ENCODE results near the gene ELMO1. TPM values are rescaled to one million over a fixed set of nuclear protein-coding genes. Genes with fewer than 3 reads are reported as not detected.

ELMO1 gene
- total RNA-seq, 1 experiment from 2014 or later, result not detected

GRCh38 chr7:36943591-36944435 lies 504.9 kb downstream of the ELMO1 start:
- TF ChIP-seq EZH2 (IDR thresholded peaks at IDR 0.05; ENCODE audit: borderline replicate concordance, low read depth, low read length, poor library complexity, severe bottlenecking) (no peak), CTCF (conservative IDR thresholded peaks at IDR 0.05; ENCODE audit: low read depth, low read length) (no peak)
- intact Hi-C loops (cut with micrococcal nuclease; ENCODE audit: unreplicated experiment), result no loop called here
- POLR2A ChIA-PET (ENCODE audit: low non-redundant PET), result no interaction called here
- Histone ChIP-seq H3K4me3 (ENCODE audit: low read depth, low read length, poor library complexity, severe bottlenecking) (no peak overlapping the region), H3K36me3 (ENCODE audit: insufficient read depth, low read length, poor library complexity, severe bottlenecking) (no peaks in the 10 kb centered on the region), H3K27ac (ENCODE audit: low read depth, low read length, poor library complexity, severe bottlenecking) (no peak overlapping the region), H3K9me3 (ENCODE audit: low read depth, low read length, poor library complexity, severe bottlenecking) (no peaks in the 10 kb centered on the region), H3K4me1 (ENCODE audit: insufficient read depth, low read length, poor library complexity, severe bottlenecking) (no peaks in the 10 kb centered on the region), H3K27me3 (replicated peaks; ENCODE audit: insufficient read depth, low read depth, low read length, poor library complexity) (no peaks in the 10 kb centered on the region)
- DNase-seq (ENCODE audit: low spot score), result no peak
- BruUV-seq (replicated peaks), result no TSS peak
- CTCF ChIA-PET, result no interaction called here

GRCh38 chr7:36942955-36943354 lies 505.7 kb downstream of the ELMO1 start:
- ChIA-PET POLR2A (ENCODE audit: low non-redundant PET) (no interaction called here), CTCF (no interaction called here)
- Histone ChIP-seq H3K36me3 (ENCODE audit: insufficient read depth, low read length, poor library complexity, severe bottlenecking) (no peaks in the 10 kb centered on the region), H3K27me3 (replicated peaks; ENCODE audit: insufficient read depth, low read depth, low read length, poor library complexity) (no peaks in the 10 kb centered on the region), H3K4me3 (ENCODE audit: low read depth, low read length, poor library complexity, severe bottlenecking) (no peak overlapping the region), H3K9me3 (ENCODE audit: low read depth, low read length, poor library complexity, severe bottlenecking) (peaks cover 7% of the 10 kb centered on the region), H3K27ac (ENCODE audit: low read depth, low read length, poor library complexity, severe bottlenecking) (no peak overlapping the region), H3K4me1 (ENCODE audit: insufficient read depth, low read length, poor library complexity, severe bottlenecking) (no peaks in the 10 kb centered on the region)
- no peak for DNase-seq (ENCODE audit: low spot score)
- TF ChIP-seq CTCF (conservative IDR thresholded peaks at IDR 0.05; ENCODE audit: low read depth, low read length), result no peak
- no peak for TF ChIP-seq EZH2 (IDR thresholded peaks at IDR 0.05; ENCODE audit: borderline replicate concordance, low read depth, low read length, poor library complexity, severe bottlenecking)
- intact Hi-C loops (cut with micrococcal nuclease; ENCODE audit: unreplicated experiment), result no loop called here
- BruUV-seq (replicated peaks), result no TSS peak

GRCh38 chr7:36942541-36942940 lies 506.1 kb downstream of the ELMO1 start:
- TF ChIP-seq CTCF (conservative IDR thresholded peaks at IDR 0.05; ENCODE audit: low read depth, low read length) (no peak), EZH2 (IDR thresholded peaks at IDR 0.05; ENCODE audit: borderline replicate concordance, low read depth, low read length, poor library complexity, severe bottlenecking) (no peak)
- no peaks in the 10 kb centered on the region for H3K36me3 ChIP-seq (ENCODE audit: insufficient read depth, low read length, poor library complexity, severe bottlenecking)
- intact Hi-C loops (cut with micrococcal nuclease; ENCODE audit: unreplicated experiment), result no loop called here
- ChIA-PET POLR2A (ENCODE audit: low non-redundant PET) (no interaction called here), CTCF (no interaction called here)
- no peaks in the 10 kb centered on the region for H3K27me3 ChIP-seq (replicated peaks; ENCODE audit: insufficient read depth, low read depth, low read length, poor library complexity)
- H3K4me3 ChIP-seq (ENCODE audit: low read depth, low read length, poor library complexity, severe bottlenecking), result no peak overlapping the region
- no TSS peak for BruUV-seq (replicated peaks)
- no peak overlapping the region for H3K27ac ChIP-seq (ENCODE audit: low read depth, low read length, poor library complexity, severe bottlenecking)
- no peak for DNase-seq (ENCODE audit: low spot score)
- H3K4me1 ChIP-seq (ENCODE audit: insufficient read depth, low read length, poor library complexity, severe bottlenecking), result no peaks in the 10 kb centered on the region
- H3K9me3 ChIP-seq (ENCODE audit: low read depth, low read length, poor library complexity, severe bottlenecking), result peaks cover 8% of the 10 kb centered on the region

Data from A673 (cell line).